CD4-positive, alpha-beta T cell (primary cell): Measurements from ENCODE around the gene GLRB. TPM values are rescaled to one million over a fixed set of nuclear protein-coding genes. Genes with fewer than 3 reads are reported as not detected.

Experiments used
- ATAC-seq: fragments of 200-7000 bp; cut with Tn5 transposase; one replicate; pipeline ENCODE4 v1.10.0; 2022; ENCODE audit warnings: mild to moderate bottlenecking; ENCODE audit not compliant: poor library complexity
- CTCF ChIA-PET: fragments of 350-600 bp; sonication (Branson Sonifier 250); formaldehyde crosslinking; loops from one replicate; lab custom pipeline; 2021; ENCODE audit warnings: antibody characterized with exemption, inconsistent platforms; lab: Charles Lee
- POLR2A ChIA-PET: fragments of 350-600 bp; sonication (Branson Sonifier 250); formaldehyde crosslinking; loops from one replicate; lab custom pipeline; 2021; ENCODE audit warnings: antibody characterized with exemption, inconsistent platforms; lab: Charles Lee
- DNase-seq, 14 experiments: peaks; one replicate each; pipeline ENCODE4 v3.0.0-alpha.2; 2013 to 2020; ENCODE audit warnings: mixed read lengths in 2 of 14
- H3K27ac ChIP-seq, 2 donors: one replicate each; pipeline versions ENCODE4 v1.5.1 to v1.7.0; 2013; ENCODE audit warnings: low read length in 2 of 2, low read depth in 1 of 2, mild to moderate bottlenecking in 1 of 2
- H3K27me3 ChIP-seq, 2 experiments: 1 replicate in 1 of 2; 2 replicates in 1 of 2; pipeline versions ENCODE4 v1.6.1 to v1.7.0; 2013; ENCODE audit warnings: low read length in 2 of 2, control low read depth in 1 of 2, mild to moderate bottlenecking in 1 of 2, moderate library complexity in 1 of 2; ENCODE audit not compliant: insufficient read depth in 2 of 2, control insufficient read depth in 1 of 2
- H3K36me3 ChIP-seq: one replicate; pipeline ENCODE4 v1.6.1; 2013; ENCODE audit warnings: low read length, control low read depth; ENCODE audit not compliant: insufficient read depth
- H3K4me1 ChIP-seq: one replicate; pipeline ENCODE4 v1.6.1; 2013; ENCODE audit warnings: low read length, control low read depth; ENCODE audit not compliant: insufficient read depth
- H3K4me3 ChIP-seq: one replicate; pipeline ENCODE4 v1.5.1; 2013; ENCODE audit warnings: mild to moderate bottlenecking, low read length, moderate library complexity
- H3K9me3 ChIP-seq, 2 experiments: 1 replicate in 1 of 2; 2 replicates in 1 of 2; pipeline versions ENCODE4 v1.6.1 to v1.7.0; 2013; ENCODE audit warnings: low read length in 2 of 2, mild to moderate bottlenecking in 2 of 2, control low read depth in 1 of 2, moderate library complexity in 1 of 2; ENCODE audit not compliant: control insufficient read depth in 1 of 2, insufficient read depth in 1 of 2
- H3K27ac Mint-ChIP-seq: one replicate; pipeline ENCODE4 v1.8.0; 2020; ENCODE audit warnings: mixed read lengths
- H3K27me3 Mint-ChIP-seq: one replicate; pipeline ENCODE4 v1.8.0; 2021; ENCODE audit warnings: mixed read lengths
- H3K36me3 Mint-ChIP-seq: one replicate; pipeline ENCODE4 v1.8.0; 2021; ENCODE audit warnings: low read depth, mixed read lengths
- H3K4me1 Mint-ChIP-seq: one replicate; pipeline ENCODE4 v1.8.0; 2021; ENCODE audit warnings: low read depth, mixed read lengths
- H3K4me3 Mint-ChIP-seq: one replicate; pipeline ENCODE4 v1.8.0; 2020; ENCODE audit warnings: mild to moderate bottlenecking, mixed read lengths
- H3K9me3 Mint-ChIP-seq: one replicate; pipeline ENCODE4 v1.8.0; 2020; ENCODE audit warnings: mixed read lengths
- CTCF ChIP-seq: fragments of 200-600 bp; IDR thresholded peaks from one replicate; pipeline ENCODE4 v1.8.0; 2022; ENCODE audit warnings: antibody characterized with exemption, mild to moderate bottlenecking
- intact Hi-C, 2 experiments: fragments of 100-400 bp; cut with DNase I in 1 of 2; cut with micrococcal nuclease in 1 of 2; formaldehyde crosslinking; loops; one replicate each; pipeline versions ENCODE4 v1.15.1 to v1.9.0; 2023 to 2025; cut with DNase I, micrococcal nuclease
- total RNA-seq, 174 experiments: library from RNA in 2 of 174; stranded (reverse) in 2 of 174; gene quantifications; one replicate each; pipeline ENCODE4 v1.2.3 and lab custom pipeline; 2021 to 2026

Gene GLRB
- total RNA-seq, 2 experiments from 2014 or later = not detected

GRCh38 chr4:157079441-157079840, 3.5 kb downstream of the GLRB start:
- H3K27ac Mint-ChIP-seq = no peak overlapping the region
- H3K4me3 ChIP-seq = no peak overlapping the region
- H3K9me3 ChIP-seq = peaks cover 0 to 8% of the 10 kb centered on the region in 2 experiments
- no peaks in the 10 kb centered on the region for H3K36me3 Mint-ChIP-seq
- no peaks in the 10 kb centered on the region for H3K4me1 ChIP-seq
- no peaks in the 10 kb centered on the region for H3K4me1 Mint-ChIP-seq
- DNase-seq (no peak), ATAC-seq (no peak)
- intact Hi-C loops = no loop called here
- ChIA-PET POLR2A (no interaction called here), CTCF (no interaction called here)
- peaks cover 15% of the 10 kb centered on the region for H3K27me3 Mint-ChIP-seq
- peaks cover 0 to 3% of the 10 kb centered on the region in 2 experiments for H3K27me3 ChIP-seq
- no peaks in the 10 kb centered on the region for H3K9me3 Mint-ChIP-seq
- no peaks in the 10 kb centered on the region for H3K36me3 ChIP-seq
- H3K4me3 Mint-ChIP-seq = no peak overlapping the region
- TF ChIP-seq CTCF = no peak
- no peak overlapping the region for H3K27ac ChIP-seq

GRCh38 chr4:157080605-157081004, 4.7 kb downstream of the GLRB start:
- ChIA-PET POLR2A (no interaction called here), CTCF (no interaction called here)
- peaks cover 0 to 4% of the 10 kb centered on the region in 2 experiments for H3K9me3 ChIP-seq
- Mint-ChIP-seq H3K36me3 (no peaks in the 10 kb centered on the region), H3K27ac (no peak overlapping the region), H3K9me3 (no peaks in the 10 kb centered on the region), H3K27me3 (peaks cover 10% of the 10 kb centered on the region), H3K4me1 (no peaks in the 10 kb centered on the region), H3K4me3 (no peak overlapping the region)
- no peak for DNase-seq
- H3K36me3 ChIP-seq = no peaks in the 10 kb centered on the region
- peaks cover 0 to 3% of the 10 kb centered on the region in 2 experiments for H3K27me3 ChIP-seq
- H3K27ac ChIP-seq = no peak overlapping the region
- intact Hi-C loops = no loop called here
- no peaks in the 10 kb centered on the region for H3K4me1 ChIP-seq
- no peak overlapping the region for H3K4me3 ChIP-seq
- no peak for ATAC-seq
- no peak for TF ChIP-seq CTCF

GRCh38 chr4:157095716-157096115, 19.8 kb downstream of the GLRB start:
- DNase-seq (no peak), ATAC-seq (no peak)

More at GRCh38 chr4:157095716-157096115, 19.8 kb downstream of the GLRB start:
- H3K4me3 ChIP-seq = no peak overlapping the region
- no peaks in the 10 kb centered on the region for H3K27me3 ChIP-seq
- Mint-ChIP-seq H3K27me3 (no peaks in the 10 kb centered on the region), H3K9me3 (peaks cover 2% of the 10 kb centered on the region), H3K27ac (no peak overlapping the region), H3K4me3 (no peak overlapping the region), H3K4me1 (no peaks in the 10 kb centered on the region), H3K36me3 (no peaks in the 10 kb centered on the region)
- intact Hi-C loops = no loop called here
- CTCF ChIA-PET = no interaction called here
- H3K4me1 ChIP-seq = no peaks in the 10 kb centered on the region
- TF ChIP-seq CTCF = no peak
- H3K36me3 ChIP-seq = no peaks in the 10 kb centered on the region
- H3K9me3 ChIP-seq = no peaks in the 10 kb centered on the region
- POLR2A ChIA-PET = no interaction called here
- no peak overlapping the region for H3K27ac ChIP-seq
